BE2C (cell line): ENCODE measurements around the gene CTSD.
A peak's percentile ranks its signal among the peaks of the same experiment; 100 is the strongest.

ENCODE experiments used
- DNase-seq: peaks from one replicate; pipeline ENCODE4 v3.0.0-alpha.2; 2020
- H3K27me3 ChIP-seq: fragments of 250-450 bp; sonication (Bioruptor Pico); 2 replicates; pipeline ENCODE4 v1.5.1; 2020; ENCODE audit warnings: mild to moderate bottlenecking
- H3K36me3 ChIP-seq: fragments of 250-450 bp; sonication (Bioruptor Pico); 2 replicates; pipeline ENCODE4 v1.5.1; 2020; ENCODE audit warnings: mild to moderate bottlenecking
- H3K4me1 ChIP-seq: fragments of 250-450 bp; sonication (Bioruptor Pico); 2 replicates; pipeline ENCODE4 v1.5.1; 2020
- H3K4me3 ChIP-seq: 2 replicates; pipeline ENCODE4 v1.5.1; 2011; ENCODE audit warnings: low read depth, low read length
- H3K9me3 ChIP-seq: fragments of 250-450 bp; sonication (Bioruptor Pico); 2 replicates; pipeline ENCODE4 v1.5.1; 2020
- TF ChIP-seq, protein P1 (sequence below): IDR thresholded peaks from 2 replicates; pipeline ENCODE4 v1.5.1; 2012; ENCODE audit warnings: mild to moderate bottlenecking, low read depth, low read length

The CTSD gene

DNA sequence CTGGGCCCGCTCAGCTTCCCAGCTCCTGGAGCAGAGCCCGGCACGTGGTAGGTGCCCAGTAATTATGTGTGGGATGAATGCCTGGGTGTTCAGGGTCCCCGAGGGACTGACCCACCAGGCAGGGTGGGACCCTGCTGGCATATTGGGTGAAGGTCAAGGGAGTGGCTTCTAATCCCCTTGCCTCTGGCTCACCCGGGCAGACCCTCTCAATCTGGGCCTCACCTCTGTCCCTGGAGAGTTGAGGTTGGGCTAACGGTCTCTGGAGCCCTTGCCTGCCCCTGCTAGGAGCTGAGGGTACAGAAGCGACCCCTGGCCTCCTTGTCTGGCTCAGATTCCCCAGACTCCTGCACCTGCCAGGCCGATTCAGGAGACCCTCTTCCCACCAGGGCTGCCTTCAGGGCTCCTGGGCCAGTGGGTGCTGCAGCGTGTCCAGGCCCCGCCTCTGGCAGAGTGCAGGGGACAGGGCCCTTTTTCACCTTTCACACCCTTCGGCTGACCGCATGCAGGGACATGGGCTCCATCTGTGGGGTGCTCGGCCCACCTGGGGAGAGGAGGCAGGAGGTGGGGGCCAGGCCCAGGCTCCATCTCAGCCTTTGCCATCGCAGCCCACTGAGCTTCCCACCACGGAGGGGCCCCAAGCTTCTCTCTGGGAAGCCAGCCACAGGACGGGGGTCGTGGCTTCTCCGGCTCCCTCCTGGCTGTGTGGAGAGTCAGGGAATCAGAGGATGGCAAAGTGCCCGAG is 3.8 kb upstream of the CTSD start:
- TF ChIP-seq, protein P1, sequence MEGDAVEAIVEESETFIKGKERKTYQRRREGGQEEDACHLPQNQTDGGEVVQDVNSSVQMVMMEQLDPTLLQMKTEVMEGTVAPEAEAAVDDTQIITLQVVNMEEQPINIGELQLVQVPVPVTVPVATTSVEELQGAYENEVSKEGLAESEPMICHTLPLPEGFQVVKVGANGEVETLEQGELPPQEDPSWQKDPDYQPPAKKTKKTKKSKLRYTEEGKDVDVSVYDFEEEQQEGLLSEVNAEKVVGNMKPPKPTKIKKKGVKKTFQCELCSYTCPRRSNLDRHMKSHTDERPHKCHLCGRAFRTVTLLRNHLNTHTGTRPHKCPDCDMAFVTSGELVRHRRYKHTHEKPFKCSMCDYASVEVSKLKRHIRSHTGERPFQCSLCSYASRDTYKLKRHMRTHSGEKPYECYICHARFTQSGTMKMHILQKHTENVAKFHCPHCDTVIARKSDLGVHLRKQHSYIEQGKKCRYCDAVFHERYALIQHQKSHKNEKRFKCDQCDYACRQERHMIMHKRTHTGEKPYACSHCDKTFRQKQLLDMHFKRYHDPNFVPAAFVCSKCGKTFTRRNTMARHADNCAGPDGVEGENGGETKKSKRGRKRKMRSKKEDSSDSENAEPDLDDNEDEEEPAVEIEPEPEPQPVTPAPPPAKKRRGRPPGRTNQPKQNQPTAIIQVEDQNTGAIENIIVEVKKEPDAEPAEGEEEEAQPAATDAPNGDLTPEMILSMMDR = no peak
- H3K27me3 ChIP-seq = no peaks in the 10 kb centered on the region
- no peak for DNase-seq

DNA sequence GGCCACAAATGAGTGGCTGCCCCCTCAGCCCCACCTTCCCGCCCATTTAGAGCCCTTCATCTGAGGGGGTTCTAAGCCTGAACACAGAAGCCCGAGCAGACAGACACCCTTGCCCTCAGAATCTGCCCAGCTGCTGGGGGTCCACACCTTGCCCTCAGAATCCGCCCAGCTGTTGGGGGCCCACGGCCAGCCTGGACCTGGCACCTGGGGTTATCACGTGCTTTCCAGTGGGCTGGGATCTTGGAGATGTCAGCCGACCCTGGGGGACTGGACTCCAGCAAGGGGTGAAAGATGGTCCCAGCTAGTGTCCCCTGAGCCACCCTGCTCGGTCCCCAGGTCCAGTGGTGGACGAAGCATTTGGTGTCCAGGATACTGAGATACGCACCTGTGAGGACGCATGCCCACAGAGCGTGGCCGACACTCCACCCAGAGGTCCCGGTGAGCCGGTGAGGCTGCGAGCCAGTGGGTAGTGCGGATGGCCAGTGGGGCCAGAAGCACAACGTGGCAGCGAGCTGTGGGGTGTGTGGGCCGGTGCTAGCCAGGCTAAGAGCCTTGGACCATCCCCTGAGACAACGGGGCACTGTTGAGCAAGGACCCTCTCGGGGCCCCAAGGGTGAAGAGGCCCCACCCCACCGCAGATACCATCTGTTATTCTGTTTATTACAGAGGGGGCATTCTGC is 3.1 kb upstream of the CTSD start:
- Histone ChIP-seq H3K9me3 (no peaks in the 10 kb centered on the region), H3K4me1 (no peaks in the 10 kb centered on the region), H3K4me3 (no peak overlapping the region), H3K36me3 (no peaks in the 10 kb centered on the region), H3K27me3 (no peaks in the 10 kb centered on the region)
- no peak for DNase-seq
- TF ChIP-seq, protein P1 = no peak

More for the DNA sequence above, 3.8 kb upstream of the CTSD start:
- H3K4me3 ChIP-seq = no peak overlapping the region
- H3K36me3 ChIP-seq = no peaks in the 10 kb centered on the region
- H3K4me1 ChIP-seq = no peaks in the 10 kb centered on the region
- H3K9me3 ChIP-seq = no peaks in the 10 kb centered on the region

DNA sequence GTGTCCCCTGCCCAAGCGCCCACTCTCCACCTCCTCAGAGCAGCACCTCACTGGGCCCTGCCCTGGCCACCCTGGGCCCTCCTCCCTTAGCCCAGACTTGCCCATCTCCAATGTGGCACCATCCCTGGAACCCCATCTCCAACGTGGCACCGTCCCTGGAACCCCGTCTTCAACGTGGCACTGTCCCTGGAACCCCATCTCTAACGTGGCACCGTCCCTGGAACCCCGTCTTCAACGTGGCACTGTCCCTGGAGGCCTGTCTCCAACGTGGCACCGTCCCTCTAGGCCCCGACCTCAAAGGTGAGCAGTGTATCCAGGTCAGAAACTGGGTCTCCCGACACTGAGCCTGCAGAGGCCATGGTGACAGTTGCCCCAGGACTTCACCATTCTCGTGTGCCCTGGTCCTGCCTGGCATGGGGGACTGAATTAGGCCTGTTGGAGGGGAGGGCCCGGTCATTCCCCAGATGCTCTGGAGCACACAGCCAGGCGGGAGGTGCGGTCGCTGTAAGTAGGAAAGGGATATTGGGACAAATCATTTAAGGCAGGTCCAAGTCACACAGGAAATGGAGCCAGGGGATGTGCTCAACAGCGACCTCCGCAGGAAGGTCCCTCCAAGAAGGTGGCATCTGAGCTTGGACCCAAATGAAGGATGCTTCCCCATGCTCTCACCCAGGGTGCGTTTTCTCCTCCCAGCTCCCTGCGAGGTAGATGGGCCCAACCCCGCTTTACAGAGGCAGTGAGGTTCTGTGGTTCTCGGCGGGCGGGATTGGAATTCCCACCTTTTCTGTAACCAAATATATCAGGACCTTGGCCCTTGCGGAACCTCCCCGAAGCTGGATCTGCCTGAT is 2.4 kb upstream of the CTSD start:
- no peaks in the 10 kb centered on the region for H3K9me3 ChIP-seq
- no peaks in the 10 kb centered on the region for H3K4me1 ChIP-seq
- DNase-seq = no peak
- no peaks in the 10 kb centered on the region for H3K36me3 ChIP-seq
- H3K4me3 ChIP-seq = no peak overlapping the region
- no peaks in the 10 kb centered on the region for H3K27me3 ChIP-seq
- TF ChIP-seq, protein P1 = no peak

DNA sequence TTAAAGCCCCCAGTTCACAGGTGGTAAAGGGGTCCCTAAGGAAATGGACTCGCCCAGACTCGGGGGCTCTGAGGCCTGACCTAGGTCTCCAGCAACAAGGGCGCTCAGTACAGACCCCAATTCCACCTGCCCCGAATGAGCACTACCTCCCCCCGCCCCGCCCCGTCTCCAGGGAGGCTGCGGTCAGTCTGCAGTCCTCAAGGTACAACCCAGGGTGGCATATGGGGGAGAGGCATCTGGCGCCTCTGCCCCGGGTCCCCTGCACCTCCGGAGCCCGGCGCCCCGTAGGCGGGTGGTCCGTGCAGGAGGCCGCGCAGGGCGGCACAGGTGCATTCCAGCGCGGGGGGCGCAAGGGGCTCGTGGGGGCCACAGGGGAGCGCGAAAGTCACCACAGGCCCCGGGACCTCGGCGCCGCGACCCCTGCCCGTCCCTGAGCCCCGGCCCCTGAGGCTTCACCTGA is 361 bp downstream of the CTSD start:
- no peaks in the 10 kb centered on the region for H3K4me1 ChIP-seq
- no peaks in the 10 kb centered on the region for H3K36me3 ChIP-seq
- no peaks in the 10 kb centered on the region for H3K9me3 ChIP-seq
- TF ChIP-seq, protein P1 = no peak
- peak overlapping the region; percentile 64 for H3K4me3 ChIP-seq
- DNase-seq = no peak
- no peaks in the 10 kb centered on the region for H3K27me3 ChIP-seq

DNA sequence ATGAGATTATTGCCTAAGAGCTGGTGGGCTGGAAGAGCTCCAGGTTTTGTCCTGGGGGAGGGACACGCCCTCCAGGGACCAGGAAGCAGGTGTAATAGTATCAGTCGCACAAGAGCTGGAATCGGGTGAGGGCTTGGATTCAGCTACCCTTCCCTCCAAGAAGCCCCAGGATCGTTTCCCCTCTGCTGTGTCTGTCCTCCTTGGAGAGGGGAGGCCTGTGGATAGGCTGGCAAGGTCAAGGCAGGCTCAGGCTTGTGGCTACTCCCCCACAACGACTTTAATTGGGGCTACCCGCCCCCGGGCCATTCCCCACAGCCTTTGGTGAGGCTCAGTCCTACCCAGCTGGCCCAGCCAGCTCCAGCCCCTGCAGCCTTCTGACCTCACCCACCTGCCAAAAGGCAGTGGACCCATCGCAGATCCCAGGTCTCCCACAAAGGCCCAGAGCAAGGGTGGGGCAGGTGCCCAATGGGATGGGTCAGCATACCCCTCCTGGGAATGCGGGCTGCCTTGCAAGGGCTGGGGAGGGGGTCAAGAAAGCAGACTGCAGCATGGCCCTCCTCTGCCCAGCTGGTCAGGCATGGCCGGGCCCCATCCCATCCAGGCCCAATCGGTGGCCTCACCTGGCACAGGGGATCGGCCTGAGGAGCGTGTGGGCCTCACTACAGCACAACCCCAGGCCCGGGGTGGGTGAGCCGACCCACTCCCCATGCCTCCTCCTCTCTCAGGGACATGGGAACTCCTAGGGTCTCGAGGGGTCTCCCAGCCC is 1.0 kb downstream of the CTSD start:
- Histone ChIP-seq H3K27me3 (no peaks in the 10 kb centered on the region), H3K9me3 (no peaks in the 10 kb centered on the region), H3K36me3 (no peaks in the 10 kb centered on the region), H3K4me3 (peak overlapping the region; percentile 64), H3K4me1 (no peaks in the 10 kb centered on the region)
- TF ChIP-seq, protein P1 = no peak
- DNase-seq = no peak
